Neuron (in vitro differentiated cells): ENCODE measurements around the gene UBD.

Source experiments
- H2AFZ ChIP-seq: one replicate; pipeline ENCODE4 v1.6.1; 2013; ENCODE audit warnings: low read depth, mild to moderate bottlenecking, inconsistent platforms, low read length, moderate library complexity
- H3K27me3 ChIP-seq: one replicate; pipeline ENCODE4 v1.6.1; 2013; ENCODE audit warnings: low read length; ENCODE audit not compliant: insufficient read depth
- H3K36me3 ChIP-seq: one replicate; pipeline ENCODE4 v1.6.1; 2013; ENCODE audit warnings: low read length; ENCODE audit not compliant: insufficient read depth
- H3K4me1 ChIP-seq: one replicate; pipeline ENCODE4 v1.6.1; 2013; ENCODE audit warnings: low read length; ENCODE audit not compliant: insufficient read depth
- H3K4me3 ChIP-seq: 2 replicates; pipeline ENCODE4 v1.5.1; 2013; ENCODE audit warnings: mild to moderate bottlenecking, low read length, moderate library complexity
- H3K9me3 ChIP-seq: one replicate; pipeline ENCODE4 v1.6.1; 2013; ENCODE audit warnings: low read length

Gene UBD

GRCh38 chr6:29559524-29560287 is at the start of gene UBD:
Gene UBD (minus strand): TSS chr6:29559732. CDS start chr6:29559701, 31 bp downstream.
- no peaks in the 10 kb centered on the region for H3K4me1 ChIP-seq
- H3K36me3 ChIP-seq, result no peaks in the 10 kb centered on the region
- peaks cover 26% of the 10 kb centered on the region for H3K27me3 ChIP-seq
- H3K4me3 ChIP-seq, result no peak within 1 kb of the TSS
- no peak within 1 kb of the TSS for H2AFZ ChIP-seq
- H3K9me3 ChIP-seq, result no peaks in the 10 kb centered on the region

- H3K4me3 ChIP-seq, result no peak overlapping the region
- H3K4me1 ChIP-seq, result peaks cover 9% of the 10 kb centered on the region
- H3K36me3 ChIP-seq, result peaks cover 78% of the 10 kb centered on the region
- H3K27me3 ChIP-seq, result no peaks in the 10 kb centered on the region
- H2AFZ ChIP-seq, result no peak overlapping the region
- peaks cover 2% of the 10 kb centered on the region for H3K9me3 ChIP-seq
Measured at GRCh38 chr6:29608131-29608530, 48.6 kb upstream of the UBD start.

GRCh38 chr6:29603930-29604329 is 44.4 kb upstream of the UBD start:
- H3K4me3 ChIP-seq, result no peak overlapping the region
- H3K4me1 ChIP-seq, result peaks cover 12% of the 10 kb centered on the region
- no peak overlapping the region for H2AFZ ChIP-seq
- peaks cover 66% of the 10 kb centered on the region for H3K36me3 ChIP-seq
- no peaks in the 10 kb centered on the region for H3K9me3 ChIP-seq
- no peaks in the 10 kb centered on the region for H3K27me3 ChIP-seq

- H3K4me1 ChIP-seq, result peaks cover 12% of the 10 kb centered on the region
- H3K27me3 ChIP-seq, result no peaks in the 10 kb centered on the region
- H3K9me3 ChIP-seq, result no peaks in the 10 kb centered on the region
- H3K4me3 ChIP-seq, result no peak overlapping the region
- peaks cover 61% of the 10 kb centered on the region for H3K36me3 ChIP-seq
- H2AFZ ChIP-seq, result no peak overlapping the region
Measured at GRCh38 chr6:29603456-29603855, 43.9 kb upstream of the UBD start.

GRCh38 chr6:29602564-29603361 is 43.2 kb upstream of the UBD start:
- H3K36me3 ChIP-seq, result peaks cover 56% of the 10 kb centered on the region
- H3K4me1 ChIP-seq, result peaks cover 12% of the 10 kb centered on the region
- H3K9me3 ChIP-seq, result no peaks in the 10 kb centered on the region
- no peak overlapping the region for H2AFZ ChIP-seq
- H3K27me3 ChIP-seq, result no peaks in the 10 kb centered on the region
- no peak overlapping the region for H3K4me3 ChIP-seq

GRCh38 chr6:29598172-29598747 is 38.7 kb upstream of the UBD start:
- Histone ChIP-seq H3K27me3 (no peaks in the 10 kb centered on the region), H3K4me1 (peaks cover 7% of the 10 kb centered on the region), H2AFZ (no peak overlapping the region), H3K9me3 (no peaks in the 10 kb centered on the region), H3K36me3 (peaks cover 17% of the 10 kb centered on the region), H3K4me3 (no peak overlapping the region)

GRCh38 chr6:29597184-29597583 is 37.7 kb upstream of the UBD start:
- no peaks in the 10 kb centered on the region for H3K9me3 ChIP-seq
- H2AFZ ChIP-seq, result no peak overlapping the region
- H3K4me3 ChIP-seq, result no peak overlapping the region
- no peaks in the 10 kb centered on the region for H3K27me3 ChIP-seq
- peaks cover 15% of the 10 kb centered on the region for H3K36me3 ChIP-seq
- no peaks in the 10 kb centered on the region for H3K4me1 ChIP-seq

- Histone ChIP-seq H3K27me3 (no peaks in the 10 kb centered on the region), H3K4me3 (no peak overlapping the region), H3K36me3 (peaks cover 9% of the 10 kb centered on the region), H3K4me1 (no peaks in the 10 kb centered on the region), H3K9me3 (no peaks in the 10 kb centered on the region), H2AFZ (no peak overlapping the region)
Measured at GRCh38 chr6:29596381-29596900, 36.9 kb upstream of the UBD start.

GRCh38 chr6:29593199-29593855 is 33.8 kb upstream of the UBD start:
- H3K4me3 ChIP-seq, result no peak overlapping the region
- no peaks in the 10 kb centered on the region for H3K36me3 ChIP-seq
- no peaks in the 10 kb centered on the region for H3K27me3 ChIP-seq
- no peaks in the 10 kb centered on the region for H3K4me1 ChIP-seq
- H2AFZ ChIP-seq, result no peak overlapping the region
- no peaks in the 10 kb centered on the region for H3K9me3 ChIP-seq

- Histone ChIP-seq H3K27me3 (no peaks in the 10 kb centered on the region), H3K9me3 (no peaks in the 10 kb centered on the region), H3K4me3 (no peak overlapping the region), H2AFZ (no peak overlapping the region), H3K36me3 (no peaks in the 10 kb centered on the region), H3K4me1 (no peaks in the 10 kb centered on the region)
Measured at GRCh38 chr6:29591677-29592076, 32.1 kb upstream of the UBD start.

GRCh38 chr6:29590218-29590808 is 30.8 kb upstream of the UBD start:
- H2AFZ ChIP-seq, result no peak overlapping the region
- H3K27me3 ChIP-seq, result no peaks in the 10 kb centered on the region
- H3K4me1 ChIP-seq, result no peaks in the 10 kb centered on the region
- no peak overlapping the region for H3K4me3 ChIP-seq
- no peaks in the 10 kb centered on the region for H3K36me3 ChIP-seq
- no peaks in the 10 kb centered on the region for H3K9me3 ChIP-seq

GRCh38 chr6:29589423-29590048 is 30.0 kb upstream of the UBD start:
- H3K4me1 ChIP-seq, result no peaks in the 10 kb centered on the region

More at GRCh38 chr6:29589423-29590048, 30.0 kb upstream of the UBD start:
- Histone ChIP-seq H2AFZ (no peak overlapping the region), H3K9me3 (no peaks in the 10 kb centered on the region), H3K27me3 (no peaks in the 10 kb centered on the region), H3K36me3 (no peaks in the 10 kb centered on the region), H3K4me3 (no peak overlapping the region)
